GM21390 (cell line): ENCODE results near the gene TMED5.
"Not testable (repeated sequence)": the region's sequence is repeated elsewhere in the genome, so short reads cannot be mapped to it uniquely, and the experiment has no call there.

ENCODE experiments used
- ATAC-seq: cut with Tn5 transposase; IDR thresholded peaks from one replicate; pipeline ENCODE4 v1.9.1; 2021; ENCODE audit not compliant: unreplicated experiment

Gene TMED5

DNA sequence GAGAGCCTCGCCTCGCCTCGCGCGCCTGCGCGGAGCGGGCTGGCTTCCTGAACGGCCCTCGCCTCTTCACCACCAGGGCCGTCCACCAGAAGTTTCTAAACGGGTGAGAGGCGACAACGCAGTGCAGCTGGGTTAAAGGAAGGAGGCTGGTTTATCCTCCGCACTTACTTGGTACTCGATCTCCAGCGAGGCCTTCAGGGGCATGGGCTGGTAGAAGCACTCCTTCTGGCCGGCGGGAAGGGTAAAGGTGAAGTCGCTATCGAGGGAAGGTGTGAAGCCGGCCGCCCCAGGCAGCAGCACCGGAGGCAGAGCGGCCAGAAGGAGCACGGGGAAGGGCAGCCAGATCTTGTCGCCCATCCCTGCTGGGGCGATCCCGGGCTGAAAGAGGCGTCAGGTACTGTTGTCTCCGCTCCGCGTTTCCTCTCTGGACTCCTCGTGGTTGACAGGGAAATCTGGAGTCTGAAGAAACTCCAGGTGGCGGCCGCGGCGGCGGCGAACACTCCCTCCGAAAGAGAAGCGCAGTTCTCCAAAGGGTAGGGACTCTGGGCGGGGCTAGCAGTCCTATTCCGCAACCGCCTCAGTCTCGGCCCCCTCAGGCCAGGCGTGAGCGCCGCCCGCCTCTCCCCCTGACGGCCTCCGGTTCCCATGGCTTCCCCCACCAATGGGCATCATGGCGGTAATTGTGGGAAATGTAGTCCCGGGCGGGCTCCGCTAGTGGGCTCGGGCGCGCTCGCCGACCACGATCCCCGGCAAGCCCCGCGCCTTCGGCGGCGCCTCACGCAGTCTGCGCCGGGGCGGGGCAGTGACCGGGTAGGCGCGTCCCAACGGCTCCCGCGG, at the start of gene TMED5:
Gene TMED5 (minus strand): TSS at position 528 of the 837 bp plus-strand sequence. CDS start 171 bp downstream, at position 357.
- ATAC-seq: peak; percentile 84

DNA sequence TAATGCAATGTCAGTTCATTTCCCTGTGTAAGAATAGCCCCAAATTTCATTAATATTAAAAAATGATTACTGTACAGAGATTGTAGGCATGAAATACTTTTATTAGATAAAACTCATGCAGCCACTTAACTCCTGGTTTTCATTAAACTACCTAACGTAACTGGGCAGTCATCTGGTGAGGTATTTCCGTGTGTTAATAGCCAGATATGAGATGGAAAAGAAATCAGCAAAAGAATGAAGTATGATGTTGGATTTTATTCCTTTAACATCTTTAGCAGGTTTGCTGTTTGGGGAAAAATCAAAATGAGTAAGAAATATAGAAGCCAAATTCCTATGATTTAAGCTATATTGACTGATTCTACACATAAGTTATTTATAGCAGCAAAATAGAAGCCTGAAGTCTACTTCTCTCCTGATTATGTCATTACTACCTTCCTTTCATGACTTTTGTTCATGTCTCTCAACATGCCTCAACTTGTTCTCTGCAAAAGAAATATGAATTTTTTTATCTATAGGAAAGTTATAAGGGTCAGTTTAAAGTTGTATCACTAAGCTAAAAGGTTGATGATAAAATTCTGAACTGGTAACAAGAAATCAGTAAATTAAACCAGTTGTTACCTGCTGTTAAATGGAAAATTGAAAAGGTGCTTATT, 42.9 kb upstream of the TMED5 start:
- ATAC-seq: no peak

DNA sequence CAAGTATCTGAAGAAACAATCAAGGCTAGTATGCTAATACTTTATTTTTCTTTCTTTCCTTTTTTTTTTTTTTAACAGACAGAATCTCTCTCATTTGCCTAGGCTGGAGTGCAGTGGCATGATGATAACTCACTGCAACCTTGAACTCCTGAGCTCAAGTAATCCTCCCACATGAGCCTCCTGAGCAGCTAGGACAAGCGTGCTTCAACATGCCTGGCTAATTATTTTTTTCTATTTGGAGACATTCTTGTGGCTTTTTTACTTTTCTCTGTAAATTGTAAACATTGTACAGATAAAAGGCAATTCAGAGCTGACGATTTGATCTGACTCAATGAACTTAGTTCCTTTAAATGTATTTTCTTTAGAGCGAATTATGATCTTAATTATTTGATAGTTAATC, 41.7 kb upstream of the TMED5 start:
- ATAC-seq: no peak

DNA sequence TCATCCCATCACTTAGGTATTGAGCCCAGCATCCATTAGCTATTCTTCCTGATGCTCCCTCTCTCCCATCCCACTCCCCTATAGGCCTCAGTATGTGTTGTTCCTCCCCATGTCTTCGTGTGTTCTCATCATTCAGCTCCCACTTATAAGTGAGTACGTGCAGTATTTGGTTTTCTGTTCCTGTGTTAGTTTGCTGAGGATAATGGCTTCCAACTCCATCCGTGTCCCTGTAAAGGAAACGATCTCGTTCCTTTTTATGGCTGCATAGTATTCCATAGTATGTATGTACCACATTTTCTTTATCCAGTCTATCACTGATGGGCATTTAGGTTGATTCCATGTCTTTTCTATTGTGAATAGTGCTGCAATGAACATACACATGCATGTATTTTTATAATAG, 40.5 kb upstream of the TMED5 start:
- ATAC-seq: not testable (repeated sequence)

DNA sequence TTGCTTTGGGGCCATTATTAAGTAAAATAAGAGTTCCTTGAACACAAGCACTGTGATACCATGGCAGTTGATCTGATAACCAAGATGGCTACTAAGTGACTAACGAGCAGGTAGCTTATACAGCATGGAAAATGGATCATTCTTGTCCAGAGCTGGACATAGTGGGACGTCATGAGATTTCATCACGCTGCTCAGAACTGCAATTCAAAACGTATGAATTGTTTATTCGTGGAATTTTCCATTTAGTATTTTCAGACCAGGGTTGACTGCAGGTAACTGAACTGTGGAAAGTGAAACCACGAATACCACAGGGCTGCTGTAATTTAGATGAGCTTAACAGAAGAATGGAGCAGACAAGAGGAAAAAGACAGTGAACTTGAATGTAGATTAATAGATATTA, 39.2 kb upstream of the TMED5 start:
- ATAC-seq: peak; percentile 58

DNA sequence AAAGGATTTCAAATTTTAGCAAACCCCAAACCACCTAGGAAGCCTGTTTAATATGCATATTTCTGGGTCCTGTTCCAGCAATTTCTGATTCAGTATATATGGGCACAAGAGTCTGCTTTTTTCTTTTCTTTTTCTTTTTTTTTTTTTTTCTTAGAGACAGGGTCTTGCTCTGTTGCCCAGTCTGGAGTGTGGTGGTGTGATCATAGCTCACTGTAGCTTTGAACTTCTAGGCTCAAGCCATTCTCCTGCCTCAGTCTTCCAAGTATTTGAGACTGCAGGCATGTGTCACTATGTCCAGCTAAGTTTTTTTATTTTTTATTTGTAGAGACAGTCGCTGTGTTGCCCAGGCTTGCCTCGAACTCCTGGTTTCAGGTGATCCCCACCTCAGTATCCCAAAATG, 35.1 kb upstream of the TMED5 start:
- no peak for ATAC-seq

DNA sequence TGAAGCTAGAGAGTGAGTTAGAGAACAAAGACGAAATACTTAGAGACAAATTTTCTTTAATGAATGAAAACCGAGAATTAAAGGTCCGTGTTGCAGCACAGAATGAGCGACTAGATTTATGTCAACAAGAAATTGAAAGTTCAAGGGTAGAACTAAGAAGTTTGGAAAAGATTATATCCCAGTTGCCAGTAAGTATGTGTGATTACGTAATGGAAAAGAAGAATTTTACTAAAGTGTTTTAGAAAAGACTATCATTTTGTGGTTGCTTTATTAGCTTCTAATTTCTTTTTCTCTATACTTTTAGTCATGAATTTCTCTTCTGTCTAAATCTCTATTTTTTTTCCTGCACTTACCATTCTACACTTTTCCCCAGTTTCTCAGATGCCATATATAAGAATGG, 27.0 kb upstream of the TMED5 start:
- ATAC-seq: no peak

DNA sequence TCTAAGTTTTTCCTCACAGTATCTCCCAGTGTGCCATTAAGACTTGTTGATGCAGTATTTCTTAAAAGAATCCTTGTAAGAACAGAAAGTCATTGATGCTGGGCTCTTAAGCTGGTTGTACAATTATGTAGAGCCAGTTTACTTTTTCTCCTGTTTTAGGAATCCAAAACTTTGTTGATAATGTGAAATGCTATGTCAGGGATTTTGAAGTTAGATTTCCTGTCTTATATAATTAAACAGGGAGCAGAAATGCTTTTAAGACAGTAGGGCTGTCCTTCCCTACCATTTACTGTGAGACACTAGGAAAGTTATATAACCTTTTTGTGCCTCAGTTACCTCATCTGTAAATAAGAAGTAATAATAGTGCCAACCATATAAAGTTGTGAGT, 26.3 kb upstream of the TMED5 start:
- ATAC-seq: no peak

DNA sequence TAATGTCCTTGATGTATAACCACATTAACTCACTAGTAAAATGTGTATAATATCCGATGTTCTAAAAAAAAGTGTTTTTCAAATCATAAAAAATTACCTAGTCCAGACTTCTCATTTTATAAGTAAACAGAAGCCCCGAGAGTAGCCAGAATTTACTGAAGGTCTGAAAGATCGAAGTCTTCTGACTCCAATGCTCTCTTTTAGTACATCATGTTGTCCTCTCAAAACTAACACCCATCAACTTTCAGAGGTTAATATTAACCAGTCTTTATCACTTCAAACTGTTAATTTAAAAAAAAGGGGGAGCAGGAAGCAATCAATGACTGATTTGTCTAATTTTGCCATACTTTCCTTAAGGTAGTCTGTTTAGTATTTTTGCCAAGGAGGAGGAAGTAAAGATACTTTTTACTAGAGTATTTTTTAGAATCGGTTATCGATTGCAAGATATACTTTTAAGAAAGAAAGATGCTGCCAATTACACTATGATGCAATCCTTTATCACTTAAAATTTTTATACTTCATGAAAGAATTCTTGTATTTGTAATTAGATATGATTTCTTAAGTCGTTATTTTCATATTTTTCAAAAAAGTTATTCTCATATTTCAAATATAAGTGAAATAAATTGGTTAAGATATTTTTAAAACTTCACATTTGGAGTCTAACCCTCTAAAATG, 25.8 kb upstream of the TMED5 start:
- ATAC-seq: no peak

DNA sequence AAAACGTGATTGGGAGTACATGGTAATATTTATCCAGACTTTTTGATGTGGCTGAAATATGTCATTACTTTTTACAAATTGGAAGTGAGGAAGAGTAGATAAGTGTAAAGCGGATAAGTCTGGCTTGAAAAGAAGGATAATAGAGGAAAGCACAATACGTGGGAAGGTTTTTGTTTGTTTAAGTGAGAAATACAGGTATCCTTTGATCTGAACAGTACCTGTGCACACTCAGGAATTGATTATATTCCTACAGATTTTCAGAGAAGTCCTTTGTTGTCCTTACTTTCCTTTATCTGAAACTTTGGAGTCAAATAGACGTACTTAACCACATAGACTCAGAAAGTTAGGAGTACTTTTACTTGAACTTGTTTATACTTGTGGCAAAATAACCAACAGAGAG, 20.5 kb upstream of the TMED5 start:
- no peak for ATAC-seq

DNA sequence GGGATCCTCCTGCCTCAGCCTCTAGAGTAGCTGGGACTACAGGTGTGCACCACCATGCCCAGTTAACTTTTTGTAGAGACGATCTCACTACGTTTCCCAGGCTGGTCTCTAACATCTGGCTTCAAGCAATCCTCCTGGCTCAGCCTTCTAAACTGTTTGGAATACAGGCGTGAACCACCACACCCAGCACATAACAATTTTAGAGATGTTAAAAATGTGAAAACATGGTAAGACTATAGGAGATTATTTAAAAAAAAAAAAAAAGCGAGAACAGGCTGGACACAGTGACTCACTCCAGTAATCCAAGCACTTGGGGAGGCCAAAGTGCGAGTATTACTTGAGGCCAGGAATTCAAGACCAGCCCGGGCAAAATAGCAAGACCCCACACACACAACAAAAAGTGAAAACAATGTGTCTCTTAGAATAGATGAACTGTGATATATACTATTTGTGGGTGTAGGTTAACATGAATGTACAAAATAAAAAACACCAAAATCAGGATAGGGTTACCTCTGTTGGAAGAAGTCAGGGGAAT, 19.9 kb upstream of the TMED5 start:
- no peak for ATAC-seq

DNA sequence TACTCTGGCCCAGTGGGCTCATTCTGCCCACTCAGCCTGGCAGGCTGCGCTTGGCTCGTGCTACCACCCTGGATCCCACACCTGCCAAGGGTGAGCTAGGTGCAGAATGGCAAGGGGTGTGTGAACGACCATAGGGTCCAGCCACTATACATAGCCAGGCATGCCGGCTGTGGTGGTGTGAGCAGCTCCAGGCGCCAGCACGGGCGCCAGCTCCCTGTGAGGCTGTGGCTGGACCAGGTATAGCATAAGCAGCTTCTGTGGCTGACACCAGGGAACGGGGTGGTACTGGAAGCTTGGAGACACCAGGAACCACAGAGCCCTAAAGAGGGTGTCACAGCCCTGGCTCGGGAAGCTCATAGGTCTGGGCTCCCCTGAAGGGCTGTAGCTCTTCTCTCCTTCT, 18.9 kb upstream of the TMED5 start:
- ATAC-seq: no peak

DNA sequence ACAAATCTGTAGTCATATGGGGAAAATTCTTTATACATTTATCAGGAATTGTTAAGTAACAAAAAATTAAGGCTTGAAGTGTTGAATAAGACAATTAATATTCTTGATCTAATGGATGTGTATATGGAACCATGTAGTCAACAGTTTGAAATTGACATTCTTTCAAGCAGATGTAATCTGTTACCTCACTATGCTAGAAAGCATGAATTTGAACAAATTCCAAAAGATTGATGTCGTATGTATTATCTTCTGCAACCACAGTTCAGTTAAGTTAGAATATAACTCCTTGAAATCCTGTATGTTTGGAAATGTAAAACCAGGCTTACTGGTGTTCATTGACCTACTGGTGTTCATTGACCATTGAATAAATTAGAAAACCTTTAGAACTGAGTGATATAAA, 16.4 kb upstream of the TMED5 start:
- ATAC-seq: no peak

DNA sequence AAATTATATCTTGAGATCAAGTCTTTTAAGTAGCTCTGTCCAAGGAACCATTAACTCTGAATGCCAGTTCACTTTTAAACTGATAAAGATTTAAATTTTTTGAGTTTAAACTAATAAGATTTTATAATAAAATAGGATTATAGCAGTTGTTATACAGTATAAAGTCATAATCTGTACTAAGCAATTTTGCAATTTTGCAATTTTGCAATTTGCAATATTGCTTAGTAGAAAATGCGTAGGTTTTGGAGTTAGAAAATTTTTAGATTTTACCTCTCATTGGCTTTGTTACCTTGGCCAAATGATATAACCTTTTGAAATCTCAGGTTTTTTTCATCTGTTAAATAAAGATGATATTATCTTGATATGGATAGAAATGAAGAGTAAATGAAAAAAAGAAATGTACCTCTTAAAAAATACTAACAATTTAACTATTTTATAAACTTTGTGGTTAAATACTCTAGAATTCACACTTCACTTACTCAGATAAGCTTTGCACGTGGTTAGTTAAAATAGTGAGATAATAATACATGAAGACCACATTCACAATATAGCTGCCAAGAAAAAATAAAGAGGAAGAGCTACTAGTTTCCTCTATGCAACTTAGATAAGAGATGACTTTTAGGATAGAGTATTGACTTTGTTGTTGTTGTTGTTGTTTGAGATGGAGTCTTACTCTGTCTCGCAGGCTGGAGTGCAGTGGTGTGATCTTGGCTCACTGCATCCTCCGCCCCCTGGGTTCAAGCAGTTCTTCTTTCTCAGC, 14.2 kb upstream of the TMED5 start:
- no peak for ATAC-seq

DNA sequence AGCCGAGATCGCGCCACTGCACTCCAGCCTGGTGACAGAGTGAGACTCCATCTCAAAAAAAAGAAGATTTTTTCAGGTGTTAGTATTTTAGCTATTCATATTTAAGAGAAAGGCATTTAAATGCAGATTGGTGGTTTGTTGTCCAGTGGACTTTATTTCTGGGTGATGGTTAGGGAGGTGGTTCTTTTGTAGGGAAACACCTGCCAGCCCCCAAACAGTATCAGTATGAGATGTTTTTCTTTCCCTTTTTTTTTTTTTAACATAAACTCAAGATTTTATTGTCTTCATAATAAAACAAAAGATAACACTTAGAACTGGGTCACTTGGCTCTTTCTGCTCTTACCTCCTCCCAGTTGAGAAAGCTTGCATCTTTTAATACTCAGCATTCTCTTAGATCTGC, 10.2 kb upstream of the TMED5 start:
- ATAC-seq: no peak

DNA sequence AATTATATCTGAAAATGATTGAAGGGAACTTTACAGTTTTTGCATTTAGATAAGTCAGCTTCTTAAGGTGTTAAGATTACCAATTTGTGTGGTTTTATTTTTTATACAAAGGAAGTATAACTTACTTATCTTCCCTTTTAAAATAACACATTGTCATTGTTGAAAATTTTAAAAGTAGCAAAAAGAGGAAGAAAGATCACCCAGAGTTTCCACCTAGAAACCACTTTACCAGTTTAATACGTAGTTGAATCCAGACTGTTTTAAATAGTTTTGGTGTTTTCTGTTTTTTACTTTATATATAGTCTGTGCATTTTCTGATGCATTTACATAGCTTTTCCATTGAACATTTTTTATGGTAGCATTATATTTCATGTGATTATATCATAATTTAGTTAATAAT, 6.5 kb upstream of the TMED5 start:
- no peak for ATAC-seq

DNA sequence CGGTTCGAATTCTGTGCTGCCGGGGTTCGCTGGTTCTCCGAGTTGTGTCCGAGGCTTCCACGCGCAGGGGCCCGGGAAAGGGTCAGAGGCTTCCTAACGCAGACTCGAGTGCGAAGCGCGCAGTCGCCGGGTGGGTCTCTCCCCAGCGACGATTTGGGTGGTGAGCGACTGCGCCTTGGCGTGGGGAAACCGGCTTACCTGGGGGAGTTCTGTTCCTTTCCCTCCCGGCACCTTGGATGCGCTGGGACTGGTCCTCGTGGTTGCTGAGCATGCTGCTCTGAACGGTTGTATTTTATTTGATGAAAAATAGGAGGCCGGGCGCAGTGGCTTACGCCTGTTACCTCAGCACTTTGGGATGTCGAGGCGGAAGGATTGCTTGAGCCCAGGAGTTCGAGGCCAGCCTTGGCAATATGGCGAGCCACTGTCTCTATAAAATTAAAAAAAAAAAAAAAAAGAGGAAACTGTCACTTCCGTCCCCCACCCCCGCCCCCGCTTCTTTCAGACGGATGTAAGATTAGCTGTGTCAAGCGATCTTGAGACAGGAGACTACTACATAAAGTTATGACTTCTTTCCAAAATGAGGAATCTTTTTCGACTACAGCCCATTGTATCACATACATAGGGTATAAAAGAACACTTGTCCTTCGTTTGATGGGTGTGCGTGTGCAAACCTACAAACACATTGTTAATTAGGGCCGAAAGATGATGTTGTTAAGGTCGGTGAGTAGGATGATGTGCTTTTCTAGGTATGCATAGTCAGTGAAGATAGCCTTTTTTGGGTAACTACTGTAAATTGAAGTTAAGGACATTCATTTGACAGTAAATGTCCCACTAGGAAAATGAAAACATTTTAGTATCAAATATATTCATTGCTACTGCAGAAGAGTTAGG, 755 bp upstream of the TMED5 start, which contains the start of gene CCDC18:
Gene CCDC18 (plus strand): TSS at position 2 of the 891 bp plus-strand sequence. CDS start 2,638 bp downstream, outside the sequence.
- peak; percentile 7 for ATAC-seq

DNA sequence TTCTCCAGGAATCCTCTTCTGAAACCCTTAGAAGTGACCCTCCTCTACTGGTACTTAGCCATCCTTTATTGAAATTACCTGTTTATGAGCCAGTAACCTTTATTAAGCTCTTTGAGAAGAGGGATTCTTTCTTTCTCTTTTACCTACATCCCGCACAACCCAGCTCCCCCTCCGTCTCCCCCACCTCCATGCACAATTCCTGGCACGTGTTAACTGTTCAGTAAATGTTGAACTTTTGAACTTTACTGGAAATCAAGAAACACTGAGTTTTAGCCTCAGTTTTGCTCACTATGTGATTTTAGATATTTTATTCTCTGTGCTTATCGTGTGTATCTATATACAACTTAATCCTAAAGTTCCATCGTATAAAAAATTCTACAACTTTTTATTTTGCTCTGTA, 1.8 kb downstream of the TMED5 start:
- ATAC-seq: no peak

DNA sequence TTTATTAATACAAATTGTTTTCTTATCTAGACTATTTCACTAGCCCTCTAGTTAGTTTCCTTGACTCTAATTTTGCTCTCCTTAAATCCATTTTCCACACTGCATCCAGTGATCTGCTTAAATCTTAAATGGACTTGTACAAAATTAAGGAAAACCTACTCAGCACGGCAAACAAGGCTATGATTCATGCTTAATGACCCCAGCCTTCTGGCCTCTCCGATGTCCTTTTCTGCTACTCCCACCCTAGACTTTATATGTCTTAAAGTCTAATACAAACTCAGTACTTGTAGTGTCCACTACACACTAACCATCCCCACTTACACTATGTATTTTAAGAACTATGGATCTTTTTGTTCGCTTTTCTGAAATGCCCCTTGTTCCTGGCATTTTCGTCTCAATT, 2.2 kb downstream of the TMED5 start:
- ATAC-seq: no peak

DNA sequence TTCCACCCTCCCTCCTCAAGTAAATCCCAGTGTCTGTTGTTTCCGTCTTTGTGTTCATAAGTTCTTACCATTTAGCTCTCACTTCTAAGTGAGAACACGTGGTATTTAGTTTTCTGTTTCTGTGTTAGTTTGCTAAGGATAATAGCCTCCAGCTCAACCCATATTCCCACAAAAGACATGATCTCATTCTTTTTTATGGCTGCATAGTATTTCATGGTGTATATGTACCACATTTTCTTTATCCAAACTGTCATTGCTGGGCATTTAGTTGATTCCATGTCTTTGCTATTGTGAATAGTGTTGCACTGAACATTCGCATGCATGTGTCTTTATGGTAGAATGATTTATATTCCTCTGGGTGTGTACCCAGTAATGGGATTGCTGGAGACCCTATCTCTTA, 5.6 kb downstream of the TMED5 start:
- ATAC-seq: not testable (repeated sequence)
